GM12878 (cell line): ENCODE results near the gene NPS. TPM values are rescaled to one million over a fixed set of nuclear protein-coding genes. Genes with fewer than 3 reads are reported as not detected.

Source experiments
- ATAC-seq: fragments of 200-7000 bp; cut with Tn5 transposase; 3 replicates; pipeline ENCODE4 v1.9.1; 2020; ENCODE audit warnings: mild to moderate bottlenecking, moderate library complexity
- BruUV-seq: library from RNA; stranded (reverse); fragments of 400-500 nt; replicated peaks from 2 replicates; lab custom pipeline; 2021; lab: Mats Ljungman, UMichigan
- CTCF ChIA-PET: fragments of 300-600 bp; sonication (Branson Sonifier 250); formaldehyde crosslinking; extraction: SDS; loops from one replicate; lab custom pipeline; 2021; ENCODE audit warnings: inconsistent platforms; lab: Yijun Ruan, JAX
- POLR2A ChIA-PET: fragments of 350-600 bp; formaldehyde crosslinking; extraction: SDS; loops from one replicate; lab custom pipeline; 2021; ENCODE audit warnings: inconsistent platforms; lab: Charles Lee
- RAD21 ChIA-PET: fragments of 300-600 bp; sonication (Branson Sonifier 250); formaldehyde crosslinking; loops from one replicate; lab custom pipeline; 2023; ENCODE audit warnings: antibody characterized with exemption; ENCODE audit not compliant: unreplicated experiment; lab: Charles Lee
- SMC1A ChIA-PET: fragments of 300-600 bp; sonication (Branson Sonifier 250); formaldehyde crosslinking; loops from one replicate; lab custom pipeline; 2023; ENCODE audit not compliant: unreplicated experiment, uncharacterized antibody; lab: Charles Lee
- DNase-seq: peaks from one replicate; pipeline ENCODE4 v3.0.0-alpha.2; 2011; ENCODE audit warnings: low read depth, low spot score
- FAIRE-seq: peaks from 3 replicates; lab custom pipeline; 2011; peaks lifted over from hg19 to GRCh38; lab: Jason Lieb, UNC
- H2AFZ ChIP-seq: 2 replicates; pipeline ENCODE4 v1.6.0; 2011; ENCODE audit warnings: low read depth, low read length, control low read depth; ENCODE audit not compliant: control insufficient read depth
- H3K27ac ChIP-seq: 2 replicates; pipeline ENCODE4 v1.5.1; 2011; ENCODE audit warnings: control low read depth; ENCODE audit not compliant: control insufficient read depth, insufficient read depth
- H3K27me3 ChIP-seq, 2 experiments: replicated peaks in 1 of 2; 2 replicates each; pipeline versions ENCODE4 v1.6.0 to v1.6.1; 2011; ENCODE audit warnings: low read length in 1 of 2; ENCODE audit not compliant: control insufficient read depth in 2 of 2, insufficient read depth in 2 of 2
- H3K36me3 ChIP-seq, 2 experiments: 2 replicates each; pipeline ENCODE4 v1.5.1; 2011; ENCODE audit warnings: low read length in 1 of 2; ENCODE audit not compliant: control insufficient read depth in 2 of 2, insufficient read depth in 2 of 2
- H3K4me1 ChIP-seq: 2 replicates; pipeline ENCODE4 v1.6.1; 2011; ENCODE audit warnings: mild to moderate bottlenecking, low read length, moderate library complexity, mixed read lengths; ENCODE audit not compliant: control insufficient read depth, insufficient read depth
- H3K4me2 ChIP-seq: 2 replicates; pipeline ENCODE4 v1.6.0; 2011; ENCODE audit warnings: control low read depth; ENCODE audit not compliant: control insufficient read depth, insufficient read depth
- H3K4me3 ChIP-seq: fragments of 200-600 bp; sonication (generic); 2 replicates; pipeline ENCODE4 v1.5.1; 2016
- H3K79me2 ChIP-seq: 2 replicates; pipeline ENCODE4 v1.6.0; 2011; ENCODE audit warnings: low read length; ENCODE audit not compliant: control insufficient read depth, insufficient read depth
- H3K9ac ChIP-seq: 2 replicates; pipeline ENCODE4 v1.8.0; 2011; ENCODE audit warnings: low read length, control low read depth, mixed read lengths; ENCODE audit not compliant: control insufficient read depth, insufficient read depth
- H3K9me3 ChIP-seq: replicated peaks from 3 replicates; pipeline ENCODE4 v1.5.1; 2011; ENCODE audit warnings: mild to moderate bottlenecking, low read length; ENCODE audit not compliant: control insufficient read depth, insufficient read depth
- H4K20me1 ChIP-seq: 2 replicates; pipeline ENCODE4 v1.6.0; 2011; ENCODE audit not compliant: control insufficient read depth, insufficient read depth
- ASH2L ChIP-seq: fragments of 300-600, 200-600 bp; sonication (generic); IDR thresholded peaks from 2 replicates; pipeline ENCODE4 v1.6.1; 2017; ENCODE audit warnings: low read depth, mild to moderate bottlenecking, borderline replicate concordance
- BACH1 ChIP-seq: fragments of 450-650 bp; IDR thresholded peaks from 2 replicates; pipeline ENCODE4 v1.6.1; 2017; ENCODE audit warnings: mild to moderate bottlenecking, borderline replicate concordance
- BCL11A ChIP-seq: IDR thresholded peaks from 2 replicates; pipeline ENCODE4 v1.6.1; 2011; ENCODE audit warnings: low read depth, low read length
- CREM ChIP-seq: IDR thresholded peaks from 2 replicates; pipeline ENCODE4 v1.6.1; 2014; ENCODE audit warnings: antibody characterized with exemption, low read depth
- FOXM1 ChIP-seq: IDR thresholded peaks from 2 replicates; pipeline ENCODE4 v1.6.1; 2012; ENCODE audit warnings: low read depth, mild to moderate bottlenecking, inconsistent platforms, low read length, moderate library complexity
- KAT2A ChIP-seq: conservative IDR thresholded peaks from 2 replicates; pipeline ENCODE4 v1.6.1; 2011; ENCODE audit warnings: low read depth, low read length; ENCODE audit not compliant: control insufficient read depth
- POU2F2 ChIP-seq: IDR thresholded peaks from 3 replicates; pipeline ENCODE4 v1.6.1; 2011; ENCODE audit warnings: low read depth, mild to moderate bottlenecking, low read length, borderline replicate concordance
- SMAD1 ChIP-seq: fragments of 450-650 bp; IDR thresholded peaks from 2 replicates; pipeline ENCODE4 v1.6.1; 2018; ENCODE audit warnings: mild to moderate bottlenecking, low read depth; ENCODE audit not compliant: partially characterized antibody
- TBL1XR1 ChIP-seq: IDR thresholded peaks from 2 replicates; pipeline ENCODE4 v1.6.1; 2012; ENCODE audit warnings: low read depth, low read length, improper control_type of control experiment
- ZZZ3 ChIP-seq: IDR thresholded peaks from 2 replicates; pipeline ENCODE4 v1.6.1; 2011; ENCODE audit warnings: low read depth; ENCODE audit not compliant: control insufficient read depth, insufficient read length
- WGBS: methylation state at CpG from one replicate; pipeline ENCODE4 v1.1.6; 2016; ENCODE audit warnings: low lambda C conversion rate; ENCODE audit not compliant: insufficient replicate concordance, insufficient coverage; ENCODE audit errors: missing lambda C conversion rate; 5-methylcytosine and 5-hydroxymethylcytosine counted together
- in situ Hi-C: fragments of 300-500 bp; cut with MboI; formaldehyde crosslinking; loops from 9 replicates; pipeline ENCODE4 v1.14.3; 2018; ENCODE audit warnings: mixed read lengths
- intact Hi-C: fragments of 100-400 bp; cut with micrococcal nuclease; formaldehyde crosslinking; loops from one replicate; pipeline ENCODE4 v1.14.2; 2022; ENCODE audit not compliant: unreplicated experiment
- polyA plus RNA-seq, 11 experiments: library from polyadenylated mRNA; depleted of rRNA in 4 of 11; unstranded in 6 of 11; stranded (reverse) in 5 of 11; fragments of >200 nt; fragmentation: Nextera tagmentation in 4 of 11; fragmentation: Illumina TruSeq in 1 of 11; extraction: Ambion mirVana in 4 of 11; extraction: Trizol in 1 of 11; gene quantifications; 1 replicate in 1 of 11; 2 replicates in 10 of 11; pipeline versions ENCODE4 v1.2.1 to v1.2.3, GENCODE V29; 2011 to 2016; ENCODE audit warnings: inconsistent platforms in 2 of 11, missing spikeins in 2 of 11, low read depth in 1 of 11
- total RNA-seq, 4 experiments: library from RNA; depleted of rRNA in 3 of 4; stranded (reverse); fragments of >200 nt in 3 of 4; fragmentation: Illumina TruSeq in 1 of 4; extraction: Trizol in 1 of 4; gene quantifications; 2 replicates each; pipeline versions ENCODE4 v1.2.1 to v1.2.3, GENCODE V29; 2013 to 2021
- TF ChIP-seq, protein P1 (sequence below): IDR thresholded peaks from 2 replicates; pipeline ENCODE4 v1.6.1; 2012; ENCODE audit warnings: low read depth, low read length, improper control_type of control experiment
- TF ChIP-seq, protein P2 (sequence below): fragments of 450-650 bp; IDR thresholded peaks from 2 replicates; pipeline ENCODE4 v1.6.1; 2016; ENCODE audit warnings: mild to moderate bottlenecking, moderate library complexity, borderline replicate concordance
- TF ChIP-seq, protein P3 (sequence below): fragments of 450-650 bp; IDR thresholded peaks from 2 replicates; pipeline ENCODE4 v1.6.1; 2018; ENCODE audit warnings: borderline replicate concordance, mild to moderate bottlenecking; ENCODE audit not compliant: partially characterized antibody
- TF ChIP-seq, protein P4 (sequence below): fragments of 450-650 bp; IDR thresholded peaks from 2 replicates; pipeline ENCODE4 v1.6.1; 2016; ENCODE audit warnings: mild to moderate bottlenecking

NPS gene
- total and polyA plus RNA-seq, 10 of the 15 experiments (the other 5 are each of a cell fraction or from before 2014, with no cell fraction given), result not detected

DNA sequence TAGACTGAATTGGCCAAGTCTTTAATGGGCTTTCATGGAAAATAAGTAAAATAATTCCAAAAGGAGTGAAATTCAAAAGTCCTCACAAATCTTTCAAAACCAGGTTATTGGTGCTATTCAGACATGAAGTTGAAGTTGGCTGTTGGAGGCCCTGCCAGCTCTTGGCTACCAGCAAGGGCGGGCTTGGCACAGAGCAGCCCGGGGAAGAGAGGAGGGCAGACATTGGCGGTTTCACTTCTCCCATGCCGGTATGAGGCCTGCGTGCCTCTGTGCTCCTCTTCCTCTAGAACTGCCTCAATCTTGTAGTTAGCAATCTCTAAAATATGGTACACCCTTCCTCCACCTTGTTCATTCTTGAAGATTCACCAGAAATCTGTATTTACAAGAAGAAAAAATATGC is 16.4 kb upstream of the NPS start:
- ATAC-seq, result no peak
- H3K27ac ChIP-seq, result no peak overlapping the region
- intact Hi-C loops, result no loop called here
- no peaks in the 10 kb centered on the region for H3K9me3 ChIP-seq
- TF ChIP-seq, protein P1, sequence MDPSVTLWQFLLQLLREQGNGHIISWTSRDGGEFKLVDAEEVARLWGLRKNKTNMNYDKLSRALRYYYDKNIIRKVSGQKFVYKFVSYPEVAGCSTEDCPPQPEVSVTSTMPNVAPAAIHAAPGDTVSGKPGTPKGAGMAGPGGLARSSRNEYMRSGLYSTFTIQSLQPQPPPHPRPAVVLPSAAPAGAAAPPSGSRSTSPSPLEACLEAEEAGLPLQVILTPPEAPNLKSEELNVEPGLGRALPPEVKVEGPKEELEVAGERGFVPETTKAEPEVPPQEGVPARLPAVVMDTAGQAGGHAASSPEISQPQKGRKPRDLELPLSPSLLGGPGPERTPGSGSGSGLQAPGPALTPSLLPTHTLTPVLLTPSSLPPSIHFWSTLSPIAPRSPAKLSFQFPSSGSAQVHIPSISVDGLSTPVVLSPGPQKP, result no peak
- TF ChIP-seq, protein P2, sequence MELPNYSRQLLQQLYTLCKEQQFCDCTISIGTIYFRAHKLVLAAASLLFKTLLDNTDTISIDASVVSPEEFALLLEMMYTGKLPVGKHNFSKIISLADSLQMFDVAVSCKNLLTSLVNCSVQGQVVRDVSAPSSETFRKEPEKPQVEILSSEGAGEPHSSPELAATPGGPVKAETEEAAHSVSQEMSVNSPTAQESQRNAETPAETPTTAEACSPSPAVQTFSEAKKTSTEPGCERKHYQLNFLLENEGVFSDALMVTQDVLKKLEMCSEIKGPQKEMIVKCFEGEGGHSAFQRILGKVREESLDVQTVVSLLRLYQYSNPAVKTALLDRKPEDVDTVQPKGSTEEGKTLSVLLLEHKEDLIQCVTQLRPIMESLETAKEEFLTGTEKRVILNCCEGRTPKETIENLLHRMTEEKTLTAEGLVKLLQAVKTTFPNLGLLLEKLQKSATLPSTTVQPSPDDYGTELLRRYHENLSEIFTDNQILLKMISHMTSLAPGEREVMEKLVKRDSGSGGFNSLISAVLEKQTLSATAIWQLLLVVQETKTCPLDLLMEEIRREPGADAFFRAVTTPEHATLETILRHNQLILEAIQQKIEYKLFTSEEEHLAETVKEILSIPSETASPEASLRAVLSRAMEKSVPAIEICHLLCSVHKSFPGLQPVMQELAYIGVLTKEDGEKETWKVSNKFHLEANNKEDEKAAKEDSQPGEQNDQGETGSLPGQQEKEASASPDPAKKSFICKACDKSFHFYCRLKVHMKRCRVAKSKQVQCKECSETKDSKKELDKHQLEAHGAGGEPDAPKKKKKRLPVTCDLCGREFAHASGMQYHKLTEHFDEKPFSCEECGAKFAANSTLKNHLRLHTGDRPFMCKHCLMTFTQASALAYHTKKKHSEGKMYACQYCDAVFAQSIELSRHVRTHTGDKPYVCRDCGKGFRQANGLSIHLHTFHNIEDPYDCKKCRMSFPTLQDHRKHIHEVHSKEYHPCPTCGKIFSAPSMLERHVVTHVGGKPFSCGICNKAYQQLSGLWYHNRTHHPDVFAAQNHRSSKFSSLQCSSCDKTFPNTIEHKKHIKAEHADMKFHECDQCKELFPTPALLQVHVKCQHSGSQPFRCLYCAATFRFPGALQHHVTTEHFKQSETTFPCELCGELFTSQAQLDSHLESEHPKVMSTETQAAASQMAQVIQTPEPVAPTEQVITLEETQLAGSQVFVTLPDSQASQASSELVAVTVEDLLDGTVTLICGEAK, result no peak
- no peak for TF ChIP-seq BACH1
- no peak for TF ChIP-seq KAT2A
- TF ChIP-seq FOXM1, result no peak
- TF ChIP-seq TBL1XR1, result no peak
- no peak for TF ChIP-seq POU2F2
- no peak for TF ChIP-seq SMAD1
- TF ChIP-seq, protein P3, sequence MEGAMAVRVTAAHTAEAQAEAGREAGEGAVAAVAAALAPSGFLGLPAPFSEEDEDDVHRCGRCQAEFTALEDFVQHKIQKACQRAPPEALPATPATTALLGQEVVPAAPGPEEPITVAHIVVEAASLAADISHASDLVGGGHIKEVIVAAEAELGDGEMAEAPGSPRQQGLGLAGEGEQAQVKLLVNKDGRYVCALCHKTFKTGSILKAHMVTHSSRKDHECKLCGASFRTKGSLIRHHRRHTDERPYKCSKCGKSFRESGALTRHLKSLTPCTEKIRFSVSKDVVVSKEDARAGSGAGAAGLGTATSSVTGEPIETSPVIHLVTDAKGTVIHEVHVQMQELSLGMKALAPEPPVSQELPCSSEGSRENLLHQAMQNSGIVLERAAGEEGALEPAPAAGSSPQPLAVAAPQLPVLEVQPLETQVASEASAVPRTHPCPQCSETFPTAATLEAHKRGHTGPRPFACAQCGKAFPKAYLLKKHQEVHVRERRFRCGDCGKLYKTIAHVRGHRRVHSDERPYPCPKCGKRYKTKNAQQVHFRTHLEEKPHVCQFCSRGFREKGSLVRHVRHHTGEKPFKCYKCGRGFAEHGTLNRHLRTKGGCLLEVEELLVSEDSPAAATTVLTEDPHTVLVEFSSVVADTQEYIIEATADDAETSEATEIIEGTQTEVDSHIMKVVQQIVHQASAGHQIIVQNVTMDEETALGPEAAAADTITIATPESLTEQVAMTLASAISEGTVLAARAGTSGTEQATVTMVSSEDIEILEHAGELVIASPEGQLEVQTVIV, result no peak
- no peak for TF ChIP-seq BCL11A
- TF ChIP-seq, protein P4, sequence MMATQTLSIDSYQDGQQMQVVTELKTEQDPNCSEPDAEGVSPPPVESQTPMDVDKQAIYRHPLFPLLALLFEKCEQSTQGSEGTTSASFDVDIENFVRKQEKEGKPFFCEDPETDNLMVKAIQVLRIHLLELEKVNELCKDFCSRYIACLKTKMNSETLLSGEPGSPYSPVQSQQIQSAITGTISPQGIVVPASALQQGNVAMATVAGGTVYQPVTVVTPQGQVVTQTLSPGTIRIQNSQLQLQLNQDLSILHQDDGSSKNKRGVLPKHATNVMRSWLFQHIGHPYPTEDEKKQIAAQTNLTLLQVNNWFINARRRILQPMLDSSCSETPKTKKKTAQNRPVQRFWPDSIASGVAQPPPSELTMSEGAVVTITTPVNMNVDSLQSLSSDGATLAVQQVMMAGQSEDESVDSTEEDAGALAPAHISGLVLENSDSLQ, result no peak
- no peak for TF ChIP-seq CREM
- no peak for TF ChIP-seq ZZZ3
- no peak for TF ChIP-seq ASH2L
- WGBS, result 42% methylated on average over 5 of the region's 5 CpGs
- SMC1A ChIA-PET, result no interaction called here
- no peaks in the 10 kb centered on the region for H3K79me2 ChIP-seq
- H3K4me3 ChIP-seq, result no peak overlapping the region
- DNase-seq, result no peak
- FAIRE-seq, result no peak
- CTCF ChIA-PET, result interaction anchor here (0.7 kb wide), 1 partner anchor 17 kb away, joined by 3 read pairs; no protein-coding TSS in a partner anchor
- H3K27me3 ChIP-seq, result no peaks in the 10 kb centered on the region
- no TSS peak for BruUV-seq
- RAD21 ChIA-PET, result no interaction called here
- H3K9ac ChIP-seq, result no peak overlapping the region
- H3K4me2 ChIP-seq, result no peak overlapping the region
- no peaks in the 10 kb centered on the region for H4K20me1 ChIP-seq
- in situ Hi-C loops, result no loop called here
- POLR2A ChIA-PET, result no interaction called here
- no peaks in the 10 kb centered on the region for H3K36me3 ChIP-seq
- no peak overlapping the region for H2AFZ ChIP-seq
- H3K4me1 ChIP-seq, result no peaks in the 10 kb centered on the region
